Measurements from ENCODE around the gene TPD52L2.

DNA sequence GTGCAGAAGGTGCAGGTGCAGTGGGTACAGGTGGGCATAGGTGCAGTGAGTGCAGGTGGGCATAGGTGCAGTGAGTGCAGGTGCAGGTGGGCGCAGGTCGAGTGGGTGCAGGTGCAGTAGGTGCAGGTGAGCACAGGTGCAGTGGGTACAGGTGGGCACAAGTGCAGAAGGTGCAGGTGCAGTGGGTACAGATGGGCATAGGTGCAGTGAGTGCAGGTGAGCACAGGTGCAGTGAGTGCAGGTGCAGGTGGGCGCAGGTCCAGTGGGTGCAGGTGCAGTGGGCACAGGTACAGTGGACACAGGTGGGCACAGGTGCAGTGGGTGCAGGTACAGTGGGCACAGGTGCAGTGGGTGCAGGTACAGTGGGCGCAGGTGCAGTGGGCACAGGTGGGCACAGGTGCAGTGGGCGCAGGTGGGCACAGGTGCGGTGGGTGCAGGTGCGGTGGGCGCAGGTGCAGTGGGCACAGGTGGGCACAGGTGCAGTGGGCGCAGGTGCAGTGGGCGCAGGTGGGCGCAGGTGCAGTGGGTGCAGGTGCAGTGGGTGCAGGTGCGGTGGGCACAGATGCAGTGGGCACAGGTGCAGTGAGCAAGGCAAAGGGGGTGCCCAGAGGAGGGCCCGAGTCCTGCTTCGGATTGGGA is 49.3 kb upstream of the TPD52L2 start:
- TF ChIP-seq, protein P1, sequence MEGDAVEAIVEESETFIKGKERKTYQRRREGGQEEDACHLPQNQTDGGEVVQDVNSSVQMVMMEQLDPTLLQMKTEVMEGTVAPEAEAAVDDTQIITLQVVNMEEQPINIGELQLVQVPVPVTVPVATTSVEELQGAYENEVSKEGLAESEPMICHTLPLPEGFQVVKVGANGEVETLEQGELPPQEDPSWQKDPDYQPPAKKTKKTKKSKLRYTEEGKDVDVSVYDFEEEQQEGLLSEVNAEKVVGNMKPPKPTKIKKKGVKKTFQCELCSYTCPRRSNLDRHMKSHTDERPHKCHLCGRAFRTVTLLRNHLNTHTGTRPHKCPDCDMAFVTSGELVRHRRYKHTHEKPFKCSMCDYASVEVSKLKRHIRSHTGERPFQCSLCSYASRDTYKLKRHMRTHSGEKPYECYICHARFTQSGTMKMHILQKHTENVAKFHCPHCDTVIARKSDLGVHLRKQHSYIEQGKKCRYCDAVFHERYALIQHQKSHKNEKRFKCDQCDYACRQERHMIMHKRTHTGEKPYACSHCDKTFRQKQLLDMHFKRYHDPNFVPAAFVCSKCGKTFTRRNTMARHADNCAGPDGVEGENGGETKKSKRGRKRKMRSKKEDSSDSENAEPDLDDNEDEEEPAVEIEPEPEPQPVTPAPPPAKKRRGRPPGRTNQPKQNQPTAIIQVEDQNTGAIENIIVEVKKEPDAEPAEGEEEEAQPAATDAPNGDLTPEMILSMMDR (conservative IDR thresholded peaks at IDR 0.05; ENCODE audit: low read length) = no peak
- no peak for TF ChIP-seq EZH2phosphoT487 (IDR thresholded peaks at IDR 0.05; ENCODE audit: borderline replicate concordance)

Measured in Loucy (cell line).